Cardiac muscle cell (in vitro differentiated cells and primary cell): ENCODE measurements around the gene ESPN. TPM values are rescaled to one million over a fixed set of nuclear protein-coding genes. Genes with fewer than 3 reads are reported as not detected.

Experiments
- DNase-seq, 2 donors: peaks; one replicate each; pipeline versions ENCODE4 v3.0.0 to v3.0.0-alpha.2; 2010 to 2017; ENCODE audit warnings: low read depth in 1 of 2, low spot score in 1 of 2
- H3K27ac ChIP-seq: fragments of 200-600 bp; sonication (generic); 2 replicates; pipeline ENCODE4 v1.5.1; 2016
- H3K27me3 ChIP-seq: fragments of 200-600 bp; sonication (generic); 2 replicates; pipeline ENCODE4 v1.6.0; 2016; ENCODE audit warnings: control low read depth
- H3K36me3 ChIP-seq: fragments of 200-600 bp; sonication (generic); 2 replicates; pipeline ENCODE4 v1.5.1; 2016; ENCODE audit warnings: control low read depth
- H3K4me1 ChIP-seq: fragments of 200-600 bp; sonication (generic); 2 replicates; pipeline ENCODE4 v1.8.1; 2017; ENCODE audit warnings: low read depth, mild to moderate bottlenecking, mixed run types
- H3K4me3 ChIP-seq: fragments of 200-600 bp; sonication (generic); 2 replicates; pipeline ENCODE4 v1.5.1; 2016; ENCODE audit warnings: mild to moderate bottlenecking
- H3K9me3 ChIP-seq: fragments of 200-600 bp; sonication (generic); 2 replicates; pipeline ENCODE4 v1.5.1; 2017; ENCODE audit warnings: low read depth, mild to moderate bottlenecking, control low read depth
- CTCF ChIP-seq: IDR thresholded peaks from 2 replicates; pipeline ENCODE4 v1.5.1; 2012; ENCODE audit warnings: low read depth, mild to moderate bottlenecking, low read length
- polyA plus RNA-seq: library from polyadenylated mRNA; unstranded; fragments of >200 nt; fragmentation: Nextera tagmentation; extraction: Ambion mirVana; gene quantifications from 2 replicates; pipeline ENCODE4 v1.2.1, GENCODE V29; 2016
- total RNA-seq: library from RNA; depleted of rRNA; stranded (reverse); fragments of >200 nt; gene quantifications from 2 replicates; pipeline ENCODE4 v1.2.3, GENCODE V29; 2016

The ESPN gene
- total and polyA plus RNA-seq, 2 experiments from 2014 or later, result 8.0 to 18.1 TPM

GRCh38 chr1:6487804-6488484 lies 63.4 kb downstream of the ESPN start:
- no peak overlapping the region for H3K4me3 ChIP-seq
- no peak for TF ChIP-seq CTCF
- no peaks in the 10 kb centered on the region for H3K9me3 ChIP-seq

DNA sequence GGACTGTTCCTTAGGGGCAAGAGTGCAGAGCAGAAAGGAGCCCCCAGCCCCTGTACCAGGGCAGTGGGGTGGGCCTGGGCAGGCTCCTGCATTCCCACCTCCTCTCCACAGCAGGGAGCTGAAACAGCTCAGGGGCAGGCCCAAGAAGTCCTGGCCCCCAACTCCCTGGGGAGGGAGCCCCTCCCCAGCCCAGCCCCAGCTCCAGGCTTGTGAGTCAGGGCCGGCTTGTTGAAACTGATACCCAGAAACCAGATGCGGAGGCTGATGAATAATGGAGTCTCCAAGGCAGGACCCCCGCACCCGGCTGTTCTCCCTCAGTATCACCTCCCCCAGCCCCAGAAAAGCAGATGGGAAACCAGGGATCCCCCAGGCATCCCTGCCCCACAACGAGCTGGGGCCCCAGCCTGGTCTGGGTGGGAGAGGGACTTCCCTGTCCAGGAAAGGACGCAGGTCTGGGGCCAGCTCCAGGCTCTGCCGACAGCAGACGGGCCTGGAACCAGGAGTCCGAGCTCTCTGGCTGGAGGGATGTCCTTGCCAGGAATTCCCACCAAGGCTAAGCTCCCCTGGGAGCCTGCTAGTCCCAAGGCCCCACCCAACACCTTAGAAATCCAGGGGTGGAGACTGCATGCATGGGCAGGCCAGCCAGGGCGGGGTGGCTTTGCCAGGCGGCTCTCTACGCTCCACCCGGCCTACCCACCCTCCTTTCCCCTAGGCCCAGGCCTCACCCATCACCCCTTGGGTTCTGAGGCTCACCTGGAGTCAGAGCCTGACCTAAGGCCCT lies 64.2 kb downstream of the ESPN start:
- no peak overlapping the region for H3K4me3 ChIP-seq
- H3K4me1 ChIP-seq, result no peaks in the 10 kb centered on the region
- TF ChIP-seq CTCF, result no peak
- H3K9me3 ChIP-seq, result no peaks in the 10 kb centered on the region
- no peaks in the 10 kb centered on the region for H3K36me3 ChIP-seq
- no peak for DNase-seq
- peaks cover 26% of the 10 kb centered on the region for H3K27me3 ChIP-seq
- no peak overlapping the region for H3K27ac ChIP-seq

More at GRCh38 chr1:6487804-6488484, 63.4 kb downstream of the ESPN start:
- DNase-seq, result no peak
- Histone ChIP-seq H3K27me3 (peaks cover 30% of the 10 kb centered on the region), H3K36me3 (no peaks in the 10 kb centered on the region), H3K27ac (no peak overlapping the region), H3K4me1 (no peaks in the 10 kb centered on the region)

- peaks cover 20% of the 10 kb centered on the region for H3K27me3 ChIP-seq
- no peak overlapping the region for H3K27ac ChIP-seq
- no peak for DNase-seq
- no peak overlapping the region for H3K4me3 ChIP-seq
- no peaks in the 10 kb centered on the region for H3K9me3 ChIP-seq
- no peaks in the 10 kb centered on the region for H3K4me1 ChIP-seq
- H3K36me3 ChIP-seq, result no peaks in the 10 kb centered on the region
- TF ChIP-seq CTCF, result no peak
Measured at GRCh38 chr1:6489383-6489765, 64.8 kb downstream of the ESPN start.

GRCh38 chr1:6489799-6490180 lies 65.2 kb downstream of the ESPN start:
- peak; percentile 90 for TF ChIP-seq CTCF
- no peaks in the 10 kb centered on the region for H3K9me3 ChIP-seq
- H3K27ac ChIP-seq, result no peak overlapping the region
- peaks cover 16% of the 10 kb centered on the region for H3K27me3 ChIP-seq
- H3K36me3 ChIP-seq, result no peaks in the 10 kb centered on the region
- no peaks in the 10 kb centered on the region for H3K4me1 ChIP-seq
- peak; percentile 78 to 80 for DNase-seq
- H3K4me3 ChIP-seq, result peak overlapping the region; percentile 56

- peak overlapping the region; percentile 56 for H3K4me3 ChIP-seq
- H3K27me3 ChIP-seq, result peaks cover 10% of the 10 kb centered on the region
- no peak for TF ChIP-seq CTCF
- H3K27ac ChIP-seq, result no peak overlapping the region
- no peaks in the 10 kb centered on the region for H3K36me3 ChIP-seq
- H3K4me1 ChIP-seq, result no peaks in the 10 kb centered on the region
- DNase-seq, result peak; percentile 84 to 86
- H3K9me3 ChIP-seq, result no peaks in the 10 kb centered on the region
Measured at GRCh38 chr1:6490181-6491080, 65.9 kb downstream of the ESPN start.
